Measurements from ENCODE around the gene ANKRD12. TPM values are rescaled to one million over a fixed set of nuclear protein-coding genes. Genes with fewer than 3 reads are reported as not detected.

Gene ANKRD12
- total RNA-seq, 1 donor from 2014 or later, result 47.2 TPM

DNA sequence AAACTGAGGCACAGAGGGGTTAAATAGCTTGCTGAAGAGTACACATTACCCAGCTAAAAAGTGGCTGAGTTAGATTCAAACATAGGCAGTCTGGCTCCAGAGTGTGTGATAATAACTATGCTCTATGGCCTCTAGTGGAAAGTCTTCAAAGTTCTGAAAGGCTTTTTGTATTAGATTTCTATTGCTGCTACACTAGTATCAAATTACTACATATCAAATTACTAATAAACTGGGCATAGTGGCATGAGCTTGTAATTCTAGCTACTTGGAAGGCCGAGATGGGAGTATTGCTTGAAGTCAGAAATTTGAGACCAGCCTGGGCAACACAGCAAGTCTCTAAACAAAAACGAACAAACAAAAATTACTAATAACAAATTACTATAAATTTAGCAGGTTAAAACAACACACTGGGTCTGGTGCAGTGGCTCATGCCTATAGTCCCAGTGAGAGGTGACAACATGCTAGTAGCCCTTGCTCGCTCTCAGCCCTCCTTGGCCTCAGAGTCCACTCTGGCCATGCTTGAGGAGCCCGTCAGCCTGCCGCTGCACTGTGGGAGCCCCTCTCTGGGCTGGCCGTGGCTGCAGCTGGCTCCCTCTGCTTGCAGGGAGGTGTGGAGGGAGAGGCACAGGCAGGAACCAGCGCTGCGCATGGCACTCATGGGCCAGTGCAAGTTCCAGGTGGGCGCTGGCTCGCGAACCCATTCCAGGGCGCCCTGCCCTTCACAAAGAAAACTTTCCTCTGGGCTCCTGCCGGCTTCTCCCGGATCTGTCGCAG, 159.8 kb downstream of the ANKRD12 start:
- DNase-seq, result no peak

DNA sequence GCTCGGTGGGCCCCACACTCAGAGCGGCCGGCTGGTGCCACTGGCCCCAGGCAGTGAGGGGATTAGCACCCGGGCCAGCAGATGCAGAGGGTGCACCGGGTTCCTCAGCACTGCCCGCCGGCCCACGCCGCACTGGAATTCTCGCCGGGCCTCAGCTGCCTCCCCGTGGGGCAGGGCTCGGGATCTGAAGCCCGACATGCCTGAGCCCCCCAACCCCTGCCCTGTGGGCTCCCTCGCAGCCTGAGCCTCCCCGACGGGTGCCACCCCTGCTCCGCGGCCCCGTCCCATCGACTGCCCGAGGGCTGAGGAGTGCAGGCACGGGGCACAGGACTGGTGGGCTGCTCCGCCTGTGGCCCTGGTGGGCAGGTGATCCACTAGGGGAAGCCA, 160.4 kb downstream of the ANKRD12 start:
- DNase-seq, result no peak

DNA sequence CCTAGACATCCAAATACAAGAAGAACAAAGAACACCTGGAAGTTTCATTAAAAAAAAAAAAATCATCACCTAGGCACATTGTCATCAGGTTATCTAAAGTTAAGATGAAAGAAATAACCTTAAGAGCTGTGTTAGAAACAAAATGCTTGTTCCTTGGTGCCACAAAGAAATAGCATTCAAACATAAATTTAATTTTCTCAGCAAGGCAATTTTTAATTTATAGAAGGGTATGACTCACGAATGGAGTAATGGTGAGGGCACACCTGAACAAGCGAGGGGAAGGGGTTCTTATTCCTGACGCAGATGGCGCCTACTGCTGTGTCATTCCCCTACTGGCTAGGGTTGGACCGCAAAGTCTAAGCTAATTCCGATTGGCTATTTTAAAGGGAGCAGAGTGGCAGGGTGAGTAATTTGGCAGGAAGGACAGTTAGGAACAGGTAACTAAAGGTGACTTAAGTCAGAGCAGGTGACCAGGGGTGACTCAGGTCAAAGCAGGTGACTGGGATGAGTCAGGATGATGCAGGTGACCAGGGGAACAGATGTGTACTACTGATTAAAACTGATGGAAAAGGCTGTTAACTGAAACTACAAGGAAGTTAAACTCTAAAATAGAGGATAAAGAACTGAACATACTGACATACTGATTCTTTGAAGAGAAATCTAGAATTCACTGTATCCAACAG, 167.9 kb downstream of the ANKRD12 start:
- DNase-seq, result no peak

DNA sequence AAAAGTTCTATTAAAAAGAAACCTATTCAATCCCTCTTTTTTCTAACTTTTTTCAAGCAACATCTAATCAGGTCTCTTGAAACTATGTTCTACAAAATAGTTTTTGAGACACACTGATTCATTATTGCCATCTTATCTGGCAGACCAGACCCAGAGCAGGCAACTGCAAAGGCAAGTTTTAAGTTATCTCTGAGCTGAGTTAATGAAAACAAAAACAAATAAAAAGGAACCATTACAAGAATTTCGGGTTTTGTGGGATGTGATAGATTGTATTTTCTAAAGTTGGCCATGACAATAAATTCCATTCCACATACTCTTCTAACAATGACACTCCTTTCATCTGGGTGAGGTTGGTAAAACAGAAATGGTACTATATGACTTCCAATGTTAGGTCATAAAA, 182.8 kb downstream of the ANKRD12 start:
- DNase-seq, result no peak

DNA sequence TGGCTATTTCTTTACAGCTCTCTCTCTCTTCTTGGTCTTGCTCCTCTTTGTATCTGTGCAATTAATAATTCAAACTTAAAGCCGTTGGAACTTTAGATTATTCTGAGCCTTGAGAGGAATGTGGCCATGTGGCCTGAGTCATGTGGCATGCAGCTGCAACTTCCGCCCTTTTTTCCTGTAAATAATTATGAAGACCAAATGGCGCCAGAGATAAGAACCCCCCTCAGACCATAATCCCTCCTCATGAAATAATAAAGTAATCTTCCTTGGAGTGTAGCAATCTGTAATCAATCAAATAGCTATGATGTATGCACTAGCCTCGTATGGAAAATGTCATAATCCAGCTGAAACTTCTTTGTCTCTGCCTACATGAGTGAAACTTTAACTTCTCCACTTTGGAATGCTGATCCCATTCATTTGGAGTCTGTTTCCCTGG, 184.5 kb downstream of the ANKRD12 start:
- peak; percentile 91 for DNase-seq

DNA sequence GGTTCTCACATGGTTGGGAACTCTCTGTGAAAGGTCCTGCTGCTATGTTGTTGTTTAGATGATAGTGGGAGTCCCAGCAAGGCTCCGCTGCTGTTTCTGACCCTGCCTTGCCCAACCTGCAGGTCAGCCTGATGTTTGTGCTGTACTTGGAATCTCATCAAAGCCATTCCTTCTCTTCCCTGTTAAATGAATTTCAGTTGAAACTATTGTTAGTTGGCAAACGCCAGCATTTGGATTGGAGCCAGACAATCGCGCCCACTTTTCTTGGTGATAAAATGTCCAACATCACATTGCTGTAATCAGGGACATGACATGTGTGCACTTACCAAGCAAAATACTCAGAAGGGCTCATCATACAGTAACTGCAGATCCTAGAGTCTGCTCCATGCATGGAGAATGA, 185.2 kb downstream of the ANKRD12 start:
- DNase-seq, result no peak

DNA sequence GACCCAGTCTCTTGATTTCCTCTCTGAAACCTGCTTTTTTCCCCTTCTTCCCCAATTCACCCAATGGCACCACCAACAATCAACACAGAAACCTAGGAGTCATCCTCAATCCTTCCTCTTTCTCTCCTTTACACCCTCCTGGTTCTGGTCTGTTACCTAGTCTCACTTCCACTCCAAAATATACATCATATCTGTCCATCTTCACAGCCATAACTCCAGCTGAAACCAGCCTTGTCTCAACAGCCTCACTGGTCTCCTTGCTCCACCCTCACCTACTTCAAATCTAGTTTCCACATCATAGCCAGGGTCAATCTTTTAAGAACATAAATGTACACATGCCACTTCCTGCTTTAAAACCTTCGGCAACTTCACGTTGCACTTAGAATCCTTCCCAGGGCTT, 186.2 kb downstream of the ANKRD12 start:
- DNase-seq, result no peak

DNA sequence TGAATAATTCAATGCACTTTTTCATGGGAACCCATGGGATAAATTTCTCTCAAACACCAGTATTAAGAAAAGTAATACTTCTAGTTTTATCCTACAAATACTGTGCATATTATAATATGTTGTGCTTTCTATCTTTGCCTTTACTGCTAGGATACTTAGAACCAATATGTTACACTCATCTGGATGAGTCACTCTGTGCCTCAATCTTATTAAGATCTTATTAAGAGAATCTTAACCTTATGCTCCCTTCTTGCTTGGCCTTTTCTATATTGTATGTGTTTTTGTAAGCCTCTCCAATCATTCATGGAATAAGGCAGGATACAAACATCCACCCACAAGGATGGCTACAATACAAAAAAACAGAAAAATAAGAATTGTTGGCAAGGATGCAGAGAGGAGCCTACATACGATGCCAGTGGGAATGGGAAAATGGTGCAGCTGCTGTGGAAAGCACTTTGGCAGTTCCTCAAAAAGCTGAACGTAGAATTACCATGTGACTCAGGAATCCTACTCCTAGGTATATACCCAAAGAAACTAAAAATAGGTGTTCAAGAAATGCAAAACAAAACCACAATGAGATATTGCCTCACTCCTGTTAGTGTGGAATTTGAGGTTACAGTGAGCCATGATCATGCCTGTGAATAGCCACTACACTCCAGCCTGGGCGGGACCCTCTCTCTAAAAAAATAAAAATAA, 187.3 kb downstream of the ANKRD12 start:
- no peak for DNase-seq

DNA sequence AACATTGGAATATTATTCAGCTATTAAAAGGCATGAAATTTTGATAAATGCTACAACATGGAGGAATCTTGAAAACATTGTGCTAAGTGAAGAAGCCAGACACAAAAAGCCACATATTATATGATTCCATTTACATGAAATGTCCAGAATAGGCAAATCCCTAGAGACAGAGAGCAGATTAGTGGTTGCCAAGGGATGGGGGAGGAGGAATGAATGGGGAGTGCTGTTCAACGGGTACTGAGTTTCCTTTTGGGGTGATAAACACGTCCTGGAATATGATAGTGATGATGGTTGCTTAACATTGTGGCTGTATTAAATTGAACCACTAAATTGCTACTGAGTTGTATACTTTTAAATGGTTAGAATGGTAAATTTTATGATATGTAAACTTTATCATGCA, 189.1 kb downstream of the ANKRD12 start:
- DNase-seq, result no peak

DNA sequence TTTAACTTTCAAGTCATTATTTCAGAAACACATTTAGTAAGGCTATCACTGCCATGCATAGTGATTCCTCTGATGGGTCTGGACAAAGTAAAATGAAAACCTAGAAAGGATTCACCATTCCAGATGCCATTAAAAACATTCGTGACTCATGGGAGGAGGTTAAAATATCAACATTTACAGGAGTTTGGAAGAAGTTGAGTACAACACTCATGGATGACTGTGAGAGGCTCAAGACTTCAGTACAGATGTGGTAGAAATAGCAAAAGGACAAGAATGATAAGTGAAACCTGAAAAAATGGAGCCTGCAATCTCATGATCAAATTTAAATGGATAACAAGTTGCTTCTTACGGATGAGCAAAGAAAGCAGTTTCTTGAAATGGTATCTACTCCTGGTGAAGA, 192.2 kb downstream of the ANKRD12 start:
- no peak for DNase-seq

DNA sequence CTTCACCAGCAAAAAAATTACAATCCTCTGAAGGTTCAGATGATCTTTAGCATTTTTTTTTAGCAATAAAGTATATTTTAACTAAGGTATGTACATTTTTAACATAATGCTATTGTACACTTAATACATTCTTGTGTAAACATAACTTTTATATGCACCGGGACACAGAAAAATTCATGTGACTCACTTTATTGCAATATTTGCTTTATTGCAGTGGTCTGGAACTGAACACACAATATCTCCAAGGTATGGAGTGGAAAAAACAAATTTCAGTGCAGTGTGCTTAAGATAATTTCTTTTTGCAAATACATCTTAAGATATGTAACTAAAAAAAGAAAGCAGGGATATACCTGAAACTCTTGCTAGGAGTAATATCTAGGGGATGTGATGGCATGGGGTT, 192.9 kb downstream of the ANKRD12 start:
- no peak for DNase-seq

DNA sequence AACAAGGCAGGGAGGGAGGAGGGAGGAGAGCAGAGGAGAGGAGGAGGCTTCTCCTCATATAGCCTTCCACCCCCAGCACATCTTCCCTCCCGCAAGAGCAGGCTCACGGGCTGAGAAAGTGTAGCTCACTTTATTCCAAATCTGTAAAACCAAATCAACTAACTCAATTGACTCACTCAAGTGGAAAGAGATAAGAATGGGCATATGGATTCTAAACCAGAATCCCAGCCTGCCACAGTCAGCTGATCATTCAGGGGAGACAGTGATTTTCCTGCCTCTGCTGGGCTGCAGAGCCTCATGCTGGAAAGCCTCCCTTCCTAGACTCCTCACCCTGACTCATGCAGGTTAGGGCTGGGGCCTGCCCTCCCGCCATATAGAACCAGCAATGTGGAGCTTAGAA, 193.8 kb downstream of the ANKRD12 start:
- DNase-seq, result no peak

DNA sequence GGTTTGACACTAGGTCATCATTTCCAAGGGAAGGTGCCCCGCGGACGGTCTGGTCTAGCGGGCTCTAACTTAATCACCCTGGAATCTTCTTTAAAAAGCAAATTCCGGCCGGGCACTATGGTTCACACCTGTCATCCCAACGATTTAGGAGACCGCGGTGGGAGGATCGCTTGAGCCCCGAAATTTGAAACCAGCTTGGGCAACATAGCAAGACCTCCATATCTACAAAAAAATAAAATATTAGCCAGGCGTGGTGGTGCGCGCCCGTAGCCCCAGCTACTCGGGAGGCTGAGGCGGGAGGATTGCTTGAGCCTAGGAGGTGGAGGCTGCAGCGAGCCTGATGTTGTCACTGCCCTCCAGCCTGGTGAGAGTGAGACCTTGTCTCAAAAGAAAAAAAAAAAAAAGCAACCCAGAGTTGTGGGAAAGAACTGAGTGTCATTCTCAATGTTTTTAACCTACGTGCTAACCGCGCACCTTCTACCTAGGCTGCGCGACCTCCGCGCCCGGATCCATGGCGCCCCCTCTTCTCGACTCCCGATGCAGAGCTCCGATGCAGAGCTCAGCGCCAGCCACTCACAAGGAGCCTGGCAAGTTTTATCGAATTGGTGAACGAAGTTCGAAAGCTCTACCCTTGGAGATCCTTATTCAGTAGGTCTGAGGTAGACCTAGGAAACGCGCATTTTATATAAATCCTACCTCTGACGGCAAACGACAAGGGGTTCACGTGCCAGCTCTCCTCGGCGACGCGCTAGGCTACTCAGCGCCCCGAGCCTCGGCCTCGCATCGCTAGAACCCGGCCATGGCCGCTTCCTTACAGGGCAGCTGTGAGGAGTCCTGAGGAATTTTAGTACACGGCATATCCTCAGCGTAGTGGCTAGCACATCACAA, 197.1 kb downstream of the ANKRD12 start:
- DNase-seq, result peak; percentile 79

DNA sequence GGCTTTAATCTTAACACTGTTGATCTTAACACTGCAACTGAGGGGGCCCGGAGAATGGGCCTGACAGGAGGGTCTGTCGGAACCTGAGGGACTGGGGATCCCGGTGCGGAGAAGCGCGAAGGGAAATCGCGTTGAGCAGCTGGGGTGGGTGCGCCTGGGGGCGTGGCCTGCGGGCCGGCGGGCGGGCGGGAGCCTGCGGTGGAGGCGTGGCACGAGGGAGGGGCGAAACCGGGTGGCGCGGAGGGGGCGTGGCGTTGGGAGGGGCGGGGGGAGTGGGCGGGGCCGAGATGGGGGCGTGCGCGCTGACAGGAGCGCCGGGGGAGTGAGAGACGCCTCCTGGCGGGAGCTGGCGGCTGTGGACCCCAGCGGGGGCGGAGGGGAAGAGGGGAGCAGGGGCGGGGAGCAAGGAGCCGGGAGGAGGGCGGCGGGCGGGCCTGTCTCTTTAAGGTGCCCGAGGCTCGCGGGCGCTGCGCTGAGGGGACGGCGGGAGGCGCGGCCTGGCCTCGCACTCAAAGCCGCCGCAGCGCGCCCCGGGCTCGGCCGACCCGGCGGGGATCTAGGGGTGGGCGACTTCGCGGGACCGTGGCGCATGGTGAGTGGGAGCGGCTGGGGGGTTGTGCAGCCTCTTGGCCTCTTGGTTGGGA, 197.9 kb downstream of the ANKRD12 start, which contains the start of gene TWSG1:
TWSG1 (plus strand) TSS at position 445 of the 644 bp plus-strand sequence. CDS start 2,457 bp downstream, outside the sequence.
- DNase-seq, result peak; percentile 95

DNA sequence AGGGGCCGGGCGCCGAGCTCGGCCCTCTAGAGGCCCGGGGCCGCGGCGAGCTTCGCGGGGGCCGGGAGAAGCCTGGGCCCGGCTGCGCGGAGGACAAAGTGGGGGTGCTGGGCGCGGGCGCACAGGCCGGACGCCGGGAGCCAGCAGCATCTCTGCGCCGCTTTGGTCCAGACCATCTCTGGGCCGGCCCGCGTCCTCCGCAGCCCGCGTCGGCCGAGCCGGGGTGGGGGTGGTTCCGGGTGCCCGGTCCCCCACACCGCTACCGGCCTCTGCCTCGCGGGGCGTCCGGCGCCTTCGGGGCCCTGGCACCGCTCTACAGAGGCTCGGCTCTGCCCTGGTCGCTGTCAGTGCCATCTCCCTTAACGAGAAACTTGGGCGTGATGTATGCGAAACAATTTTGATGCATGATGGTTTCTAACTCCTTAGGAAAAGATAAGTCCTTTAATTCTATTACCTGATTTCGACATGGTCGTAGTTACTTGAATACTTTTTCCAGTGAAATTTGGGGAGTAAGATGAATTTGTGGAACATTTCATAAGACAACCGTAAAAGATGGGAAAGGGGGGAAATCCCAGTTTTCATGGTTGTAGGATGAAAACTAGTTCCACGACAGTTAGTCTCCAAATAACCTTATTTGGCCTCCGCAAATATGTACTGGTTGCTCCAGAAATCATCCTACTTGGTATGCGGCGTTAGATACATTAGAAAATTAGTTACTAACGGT, 198.6 kb downstream of the ANKRD12 start:
- DNase-seq, result peak; percentile 39

Small RNAs within 50 kb of the gene (small RNA-seq; reads per million reads assigned to genes)
- gene RF00019 (ENCODE audit: low replicate concordance), result not detected

Other genes starting within 250 kb of the ANKRD12 start
- gene NDUFV2, start 34.1 kb upstream of the ANKRD12 start, total RNA-seq, result 93.7 TPM
- gene TWSG1, start 198.0 kb downstream of the ANKRD12 start, total RNA-seq, result 50.1 TPM

Data from skin of body (tissue), 3 donors.